AG04449 (cell line): ENCODE measurements around the gene SLC38A8.
A peak's percentile ranks its signal among the peaks of the same experiment; 100 is the strongest.

Experiments used
- CTCF ChIA-PET: fragments of 350-600 bp; formaldehyde crosslinking; extraction: SDS; loops from one replicate; lab custom pipeline; 2021; ENCODE audit warnings: antibody characterized with exemption; lab: Yijun Ruan, JAX
- POLR2A ChIA-PET: fragments of 400-600, 350-600 bp; formaldehyde crosslinking; extraction: SDS; loops from one replicate; lab custom pipeline; 2020; ENCODE audit warnings: antibody characterized with exemption, inconsistent platforms; lab: Yijun Ruan, JAX
- DNase-seq: peaks from one replicate; pipeline ENCODE4 v3.0.0-alpha.2; 2010; ENCODE audit warnings: low read depth, low spot score
- H3K4me3 ChIP-seq: 2 replicates; pipeline ENCODE4 v1.5.1; 2011; ENCODE audit warnings: low read depth, mild to moderate bottlenecking, control low read depth, low read length
- TF ChIP-seq, protein P1 (sequence below): IDR thresholded peaks from one replicate; pipeline ENCODE4 v1.5.1; 2011; ENCODE audit warnings: mild to moderate bottlenecking, moderate library complexity, low read length, control low read depth, inconsistent platforms; ENCODE audit not compliant: insufficient read depth; ENCODE audit errors: missing control alignments

Gene SLC38A8

DNA sequence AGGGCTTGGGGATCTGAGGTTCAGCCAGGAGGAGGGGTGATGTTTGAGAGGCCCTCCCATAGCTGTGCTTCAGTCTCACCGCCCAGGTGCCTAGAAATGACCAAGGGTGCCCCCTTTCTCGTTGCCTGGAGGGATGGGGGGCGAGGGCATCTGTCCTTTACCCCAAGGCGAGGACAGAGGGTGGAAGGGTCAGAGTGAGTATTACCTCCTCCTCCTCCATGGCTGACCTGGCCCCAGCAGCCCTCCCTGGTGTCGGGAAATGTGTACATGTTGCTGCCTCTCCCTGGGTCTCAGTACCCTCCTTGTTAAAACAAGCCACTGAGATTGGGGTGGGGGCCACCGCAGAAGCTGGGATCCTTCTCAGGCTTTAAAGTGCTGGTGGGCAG lies 72.2 kb downstream of the SLC38A8 start:
- no peak overlapping the region for H3K4me3 ChIP-seq
- DNase-seq: no peak
- CTCF ChIA-PET: interaction anchor here (1.3 to 3.9 kb wide), 7 partner anchors 14 to 217 kb away, joined by 3 to 36 read pairs (median 5); partner anchors contain the start of gene OSGIN1
- POLR2A ChIA-PET: interaction anchor here (0.7 kb wide), 1 partner anchor 58 kb away, joined by 4 read pairs; no protein-coding TSS in a partner anchor
- TF ChIP-seq, protein P1, sequence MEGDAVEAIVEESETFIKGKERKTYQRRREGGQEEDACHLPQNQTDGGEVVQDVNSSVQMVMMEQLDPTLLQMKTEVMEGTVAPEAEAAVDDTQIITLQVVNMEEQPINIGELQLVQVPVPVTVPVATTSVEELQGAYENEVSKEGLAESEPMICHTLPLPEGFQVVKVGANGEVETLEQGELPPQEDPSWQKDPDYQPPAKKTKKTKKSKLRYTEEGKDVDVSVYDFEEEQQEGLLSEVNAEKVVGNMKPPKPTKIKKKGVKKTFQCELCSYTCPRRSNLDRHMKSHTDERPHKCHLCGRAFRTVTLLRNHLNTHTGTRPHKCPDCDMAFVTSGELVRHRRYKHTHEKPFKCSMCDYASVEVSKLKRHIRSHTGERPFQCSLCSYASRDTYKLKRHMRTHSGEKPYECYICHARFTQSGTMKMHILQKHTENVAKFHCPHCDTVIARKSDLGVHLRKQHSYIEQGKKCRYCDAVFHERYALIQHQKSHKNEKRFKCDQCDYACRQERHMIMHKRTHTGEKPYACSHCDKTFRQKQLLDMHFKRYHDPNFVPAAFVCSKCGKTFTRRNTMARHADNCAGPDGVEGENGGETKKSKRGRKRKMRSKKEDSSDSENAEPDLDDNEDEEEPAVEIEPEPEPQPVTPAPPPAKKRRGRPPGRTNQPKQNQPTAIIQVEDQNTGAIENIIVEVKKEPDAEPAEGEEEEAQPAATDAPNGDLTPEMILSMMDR: no peak

DNA sequence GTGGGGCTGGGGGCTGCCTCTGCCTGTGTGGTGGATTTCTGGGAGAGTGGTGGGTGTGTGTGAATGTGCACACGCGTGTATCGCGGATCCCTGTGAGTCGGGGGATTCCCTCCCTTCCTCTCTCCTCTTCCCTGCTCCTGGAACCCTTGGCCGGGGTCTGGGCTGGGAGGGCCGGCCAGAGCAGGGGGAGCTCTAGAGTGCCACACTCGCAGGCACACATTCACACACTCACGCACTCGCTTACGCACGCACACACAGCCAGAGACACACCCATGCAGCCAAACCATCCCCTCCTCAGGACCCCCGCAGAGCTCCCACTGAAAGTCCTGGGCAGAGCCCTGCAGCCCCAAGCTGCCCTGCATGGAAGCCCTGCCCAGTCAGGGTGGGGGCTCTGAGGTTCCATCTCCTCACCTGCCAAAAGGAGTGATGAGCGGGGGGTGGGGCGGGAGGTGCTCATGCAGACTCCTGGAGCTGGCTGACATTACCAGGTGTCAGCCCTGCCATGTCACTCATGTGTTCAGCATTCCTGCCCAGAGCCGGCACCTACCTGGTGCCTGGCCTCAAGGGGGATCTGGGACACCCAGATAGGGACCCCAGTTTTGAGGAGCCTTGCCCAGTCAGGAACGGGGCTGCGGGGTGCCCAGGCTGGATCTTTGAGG lies 72.7 kb downstream of the SLC38A8 start:
- POLR2A ChIA-PET: interaction anchor here (0.7 kb wide), 1 partner anchor 57 kb away, joined by 4 read pairs; no protein-coding TSS in a partner anchor
- CTCF ChIA-PET: interaction anchor here (1.3 to 3.9 kb wide), 7 partner anchors 13 to 217 kb away, joined by 3 to 36 read pairs (median 4); partner anchors contain the start of gene OSGIN1
- TF ChIP-seq, protein P1: no peak
- DNase-seq: no peak
- H3K4me3 ChIP-seq: no peak overlapping the region

DNA sequence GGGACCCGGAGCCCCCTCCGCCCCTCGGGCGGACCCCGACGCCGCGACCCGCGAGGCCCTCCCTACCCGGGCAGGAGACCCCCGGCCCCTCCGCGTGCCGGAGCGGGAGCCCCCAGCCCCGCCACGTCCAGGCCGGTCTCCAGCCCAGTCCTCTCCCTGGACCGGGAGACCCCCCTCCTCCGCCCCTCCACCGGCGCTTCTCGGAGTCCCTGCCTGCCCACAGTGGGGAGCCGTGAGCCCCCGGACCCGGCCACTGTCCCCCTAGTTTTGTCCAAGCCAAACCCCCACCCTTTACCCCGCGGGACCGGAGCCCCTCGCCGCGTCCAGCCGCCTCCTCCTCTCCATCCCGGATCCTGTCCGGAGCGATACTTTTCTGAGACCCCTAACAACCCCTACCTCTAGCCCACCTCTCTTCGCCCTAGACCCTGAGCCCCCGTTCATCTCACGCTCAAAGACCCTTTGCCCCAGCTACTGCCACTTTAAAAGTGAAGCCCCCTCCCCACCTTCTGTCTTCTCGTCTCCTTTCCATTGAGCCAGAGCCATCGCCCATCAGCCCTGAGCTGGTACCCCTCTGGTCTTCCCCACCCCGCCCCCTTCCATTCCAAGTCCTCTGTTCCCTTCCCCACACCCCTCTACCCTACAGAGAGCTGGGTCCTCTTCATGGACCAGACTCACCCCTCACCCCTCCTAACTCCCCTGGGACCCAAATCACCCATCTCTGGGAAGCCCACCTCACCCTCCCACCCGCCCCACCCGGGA lies 73.5 kb downstream of the SLC38A8 start:
- CTCF ChIA-PET: interaction anchor here (1.4 to 3.9 kb wide), 5 partner anchors 12 to 218 kb away, joined by 4 to 36 read pairs (median 18); no protein-coding TSS in a partner anchor
- TF ChIP-seq, protein P1: no peak
- H3K4me3 ChIP-seq: no peak overlapping the region
- no peak for DNase-seq
- POLR2A ChIA-PET: no interaction called here

DNA sequence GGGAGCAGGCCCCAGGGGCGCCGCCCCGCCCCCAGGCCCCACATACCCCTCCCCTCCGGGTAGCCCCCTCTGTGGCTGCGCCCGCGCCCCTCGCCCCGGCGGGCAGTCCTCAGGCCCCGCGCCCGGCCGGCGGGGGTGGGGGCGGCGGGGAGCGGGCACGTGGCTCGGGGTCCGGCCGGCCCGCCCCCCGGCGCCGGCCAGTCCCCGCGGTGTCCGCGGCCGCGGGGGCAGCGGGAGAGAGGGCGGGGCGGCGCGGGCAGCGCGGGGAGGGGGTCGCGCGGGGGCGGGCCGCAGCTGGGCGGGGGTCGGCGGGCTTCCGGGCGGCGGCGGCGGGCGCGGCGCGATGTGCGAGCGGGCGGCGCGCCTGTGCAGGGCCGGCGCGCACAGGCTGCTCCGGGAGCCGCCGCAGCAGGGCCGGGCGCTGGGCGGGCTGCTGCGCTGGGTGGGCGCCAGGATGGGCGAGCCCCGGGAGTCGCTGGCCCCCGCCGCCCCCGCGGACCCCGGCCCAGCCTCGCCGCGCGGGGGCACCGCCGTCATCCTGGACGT lies 74.2 kb downstream of the SLC38A8 start:
- ChIA-PET CTCF (interaction anchor here (3.2 to 3.9 kb wide), 2 partner anchors 12 to 93 kb away, joined by 18 read pairs; no protein-coding TSS in a partner anchor), POLR2A (no interaction called here)
- no peak for DNase-seq
- TF ChIP-seq, protein P1: no peak
- peak overlapping the region; percentile 42 for H3K4me3 ChIP-seq

DNA sequence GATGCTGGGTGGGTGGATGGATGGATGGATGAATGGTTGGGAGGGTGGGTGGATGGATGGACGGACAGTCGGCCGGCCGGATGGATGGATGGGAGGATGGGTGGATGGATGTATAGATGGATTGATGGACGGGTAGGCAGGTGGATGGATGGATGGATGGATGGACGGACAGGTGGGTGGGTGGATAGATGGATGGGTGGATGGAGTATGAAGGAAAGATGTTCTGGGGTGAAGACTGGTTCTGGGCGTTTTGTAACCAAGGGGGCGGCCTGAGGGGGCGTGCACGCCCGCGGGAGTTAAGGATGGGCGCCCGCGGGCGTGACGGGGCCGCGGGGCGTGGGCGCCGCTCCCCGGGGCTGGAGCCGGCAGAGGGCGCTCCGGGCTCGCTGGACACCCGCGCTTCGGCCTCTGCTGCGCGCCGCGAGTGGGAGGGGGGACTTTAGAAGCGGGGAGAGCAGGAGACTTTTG lies 74.7 kb downstream of the SLC38A8 start, which contains the start of gene NECAB2:
NECAB2 (plus strand) TSS at position 407 of the 468 bp plus-strand sequence. CDS start 405 bp downstream, outside the sequence.
- TF ChIP-seq, protein P1: peak; percentile 58
- POLR2A ChIA-PET: no interaction called here
- H3K4me3 ChIP-seq: peak within 1 kb of the TSS; percentile 42
- CTCF ChIA-PET: no interaction called here
- no peak for DNase-seq

DNA sequence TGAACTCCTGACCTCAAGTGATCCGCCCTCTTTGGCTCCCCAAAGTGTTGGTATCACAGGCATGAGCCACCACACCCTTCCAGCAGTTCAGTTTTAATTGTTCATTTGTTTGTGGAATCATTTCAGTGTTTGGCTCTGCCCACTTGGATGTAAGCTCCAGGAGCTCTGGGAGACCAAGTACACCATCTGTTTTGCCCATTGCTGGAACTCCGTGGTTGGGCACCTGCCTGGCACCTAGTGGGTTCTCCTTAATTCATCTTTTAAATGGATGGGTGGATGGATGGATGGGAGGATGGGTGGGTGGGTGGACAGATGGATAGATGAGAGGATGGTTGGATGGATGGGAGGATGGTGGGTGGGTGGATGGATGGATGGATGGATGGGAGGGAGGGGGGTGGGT lies 75.5 kb downstream of the SLC38A8 start:
- CTCF ChIA-PET: interaction anchor here (0.7 to 16.0 kb wide), 5 partner anchors 10 to 95 kb away, joined by 3 to 662 read pairs (median 4); partner anchors contain the start of gene OSGIN1
- POLR2A ChIA-PET: no interaction called here
- H3K4me3 ChIP-seq: no peak overlapping the region
- DNase-seq: no peak
- TF ChIP-seq, protein P1: no peak
